ENCODE measurements around the gene GMPS.
A peak's percentile ranks its signal among the peaks of the same experiment; 100 is the strongest.
"Not testable (repeated sequence)": the region's sequence is repeated elsewhere in the genome, so short reads cannot be mapped to it uniquely, and the experiment has no call there.

GMPS gene

DNA sequence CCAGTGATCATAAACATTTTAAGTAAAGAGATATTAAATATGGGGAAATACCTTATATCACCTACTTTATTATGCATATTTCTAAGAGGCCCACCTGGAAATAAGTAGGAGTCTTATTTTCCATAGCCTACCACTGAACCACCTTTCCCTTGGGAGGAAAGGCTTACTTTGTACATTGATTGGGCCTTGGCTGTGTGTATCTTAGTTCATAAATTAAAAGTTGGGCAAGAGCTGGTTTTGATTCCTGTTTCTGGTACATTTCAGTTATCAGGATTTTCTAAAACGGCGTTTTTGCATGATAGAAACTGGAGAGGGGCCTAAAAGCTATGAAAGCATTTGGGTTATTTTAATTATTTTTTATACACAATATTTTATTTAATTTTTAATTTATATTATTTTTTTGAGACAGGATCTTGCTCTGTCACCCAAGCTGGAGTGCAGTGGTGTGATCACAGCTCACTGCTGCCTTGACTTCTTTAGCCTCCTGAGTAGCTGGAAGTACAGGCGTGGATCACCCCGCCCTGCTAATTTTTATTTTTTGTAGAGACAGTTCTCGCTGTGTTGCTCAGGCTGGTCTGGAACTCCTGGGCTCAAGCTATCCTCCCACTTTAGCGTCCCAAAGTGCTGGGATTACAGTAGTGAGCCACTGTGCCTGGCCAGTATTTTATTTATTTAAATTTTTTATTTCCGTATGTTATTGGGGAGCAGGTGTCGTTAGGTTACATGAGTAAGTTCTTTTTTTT, 2.6 kb downstream of the GMPS start:
- Histone ChIP-seq H3K27me3 (ENCODE audit: insufficient read depth, low read length) (no peaks in the 10 kb centered on the region), H3K4me1 (ENCODE audit: insufficient read depth, low read length) (peaks cover 25% of the 10 kb centered on the region), H3K9ac (ENCODE audit: low read depth, low read length) (no peak overlapping the region), H3K4me3 (ENCODE audit: low read length) (peak overlapping the region; percentile 75; the same call in 1 of the 2 replicates), H3K27ac (ENCODE audit: low read depth, low read length) (no peak overlapping the region), H3K9me3 (ENCODE audit: insufficient read depth, low read depth, low read length) (no peaks in the 10 kb centered on the region), H3K36me3 (ENCODE audit: insufficient read depth, low read length) (no peaks in the 10 kb centered on the region)
- WGBS, result 80% methylated on average over 6 of the region's 8 CpGs

DNA sequence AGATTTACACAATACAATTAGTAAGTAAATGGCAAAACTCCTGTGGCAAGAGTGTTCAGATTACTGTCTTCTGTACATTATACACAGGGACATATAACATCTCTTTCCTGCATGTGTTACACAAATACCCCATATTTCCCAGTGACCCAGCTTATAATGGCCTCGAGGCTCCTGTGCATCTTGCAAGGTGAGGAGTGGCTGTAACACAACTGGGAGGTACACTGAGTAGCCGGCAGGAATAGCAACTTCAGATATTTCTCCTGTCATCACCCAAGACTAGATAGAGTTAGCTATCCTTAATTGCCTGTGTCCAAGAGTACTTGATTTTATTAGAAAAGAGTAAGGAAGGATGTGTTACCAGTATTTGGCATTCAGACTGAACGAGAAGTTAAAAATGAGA, 5.6 kb downstream of the GMPS start:
- no peaks in the 10 kb centered on the region for H3K36me3 ChIP-seq (ENCODE audit: insufficient read depth, low read length)
- H3K27me3 ChIP-seq (ENCODE audit: insufficient read depth, low read length), result no peaks in the 10 kb centered on the region
- no peaks in the 10 kb centered on the region for H3K9me3 ChIP-seq (ENCODE audit: insufficient read depth, low read depth, low read length)
- H3K4me1 ChIP-seq (ENCODE audit: insufficient read depth, low read length), result peaks cover 17% of the 10 kb centered on the region
- no peak overlapping the region for H3K27ac ChIP-seq (ENCODE audit: low read depth, low read length)
- WGBS, result 87% methylated on average over 3 of the region's 3 CpGs
- no peak overlapping the region for H3K9ac ChIP-seq (ENCODE audit: low read depth, low read length)
- H3K4me3 ChIP-seq (ENCODE audit: low read length), result no peak overlapping the region

DNA sequence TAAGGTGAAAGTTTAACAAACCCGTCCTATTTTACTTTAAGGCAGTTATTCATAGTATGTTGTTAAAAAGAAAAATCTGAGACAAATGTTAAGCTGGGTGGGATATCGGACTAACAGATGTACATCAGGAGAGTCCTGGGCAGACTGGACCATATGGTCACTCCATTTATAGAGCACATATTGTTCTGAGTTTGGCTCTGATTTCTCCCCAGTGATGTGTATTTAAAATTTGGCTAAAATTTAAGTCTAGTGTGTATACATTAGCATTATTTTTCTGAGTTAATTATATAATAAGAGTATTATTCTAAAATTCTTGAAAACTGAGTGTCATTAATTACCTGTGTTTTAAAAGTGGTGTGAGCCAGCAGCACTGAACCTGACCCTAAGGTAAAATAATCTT, 6.1 kb downstream of the GMPS start:
- H3K27me3 ChIP-seq (ENCODE audit: insufficient read depth, low read length), result no peaks in the 10 kb centered on the region
- no peaks in the 10 kb centered on the region for H3K36me3 ChIP-seq (ENCODE audit: insufficient read depth, low read length)
- no peak overlapping the region for H3K27ac ChIP-seq (ENCODE audit: low read depth, low read length)
- WGBS, result 98% methylated on average over 2 of the region's 2 CpGs
- no peak overlapping the region for H3K9ac ChIP-seq (ENCODE audit: low read depth, low read length)
- H3K4me3 ChIP-seq (ENCODE audit: low read length), result no peak overlapping the region
- no peaks in the 10 kb centered on the region for H3K9me3 ChIP-seq (ENCODE audit: insufficient read depth, low read depth, low read length)
- H3K4me1 ChIP-seq (ENCODE audit: insufficient read depth, low read length), result peaks cover 17% of the 10 kb centered on the region

DNA sequence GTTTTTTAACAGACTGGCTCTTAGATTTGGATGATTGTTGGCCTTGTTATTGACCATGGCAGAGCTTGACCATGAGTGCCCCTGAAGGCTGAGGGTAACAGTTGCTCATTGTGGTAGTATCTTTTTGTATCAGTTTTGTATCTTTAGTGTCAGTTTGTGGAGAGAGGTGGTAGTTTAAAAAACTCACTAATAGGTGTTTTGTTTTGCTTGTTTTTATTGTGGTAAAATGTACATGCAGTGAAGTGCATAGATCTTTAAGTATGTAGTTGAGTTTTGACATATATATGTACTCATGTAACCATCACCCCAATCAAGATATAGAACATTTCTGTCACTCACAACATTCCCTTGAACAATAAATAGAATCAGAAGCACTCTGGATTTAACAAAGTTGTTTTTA, 9.8 kb downstream of the GMPS start:
- Histone ChIP-seq H3K36me3 (ENCODE audit: insufficient read depth, low read length) (no peaks in the 10 kb centered on the region), H3K27ac (ENCODE audit: low read depth, low read length) (no peak overlapping the region), H3K9me3 (ENCODE audit: insufficient read depth, low read depth, low read length) (no peaks in the 10 kb centered on the region), H3K4me3 (ENCODE audit: low read length) (no peak overlapping the region), H3K9ac (ENCODE audit: low read depth, low read length) (no peak overlapping the region), H3K4me1 (ENCODE audit: insufficient read depth, low read length) (peaks cover 6% of the 10 kb centered on the region; the same call in 1 of the 2 replicates), H3K27me3 (ENCODE audit: insufficient read depth, low read length) (no peaks in the 10 kb centered on the region)

DNA sequence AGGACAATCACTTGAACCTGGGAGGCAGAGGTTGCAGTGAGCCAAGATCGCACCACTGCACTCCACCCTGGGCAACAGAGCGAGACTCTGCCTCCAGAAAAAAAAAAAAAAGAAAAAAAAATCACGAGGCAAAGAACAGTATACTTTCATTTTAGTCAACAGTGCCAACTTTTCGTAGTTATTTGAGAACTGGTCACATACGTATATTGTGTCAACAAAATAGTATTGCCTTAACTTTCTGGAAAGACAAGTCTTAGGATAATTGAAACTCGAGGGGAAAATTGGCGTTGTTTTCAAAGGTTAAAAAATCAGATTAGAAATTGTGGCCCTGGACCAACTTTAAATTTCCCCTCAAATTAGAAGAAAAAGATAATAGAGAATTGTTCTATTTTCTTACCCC, 13.8 kb downstream of the GMPS start:
- 94% methylated on average over 7 of the region's 7 CpGs for WGBS
- Histone ChIP-seq H3K9ac (ENCODE audit: low read depth, low read length) (no peak overlapping the region), H3K4me3 (ENCODE audit: low read length) (no peak overlapping the region), H3K4me1 (ENCODE audit: insufficient read depth, low read length) (no peaks in the 10 kb centered on the region), H3K27ac (ENCODE audit: low read depth, low read length) (no peak overlapping the region), H3K27me3 (ENCODE audit: insufficient read depth, low read length) (no peaks in the 10 kb centered on the region), H3K9me3 (ENCODE audit: insufficient read depth, low read depth, low read length) (no peaks in the 10 kb centered on the region), H3K36me3 (ENCODE audit: insufficient read depth, low read length) (no peaks in the 10 kb centered on the region)

DNA sequence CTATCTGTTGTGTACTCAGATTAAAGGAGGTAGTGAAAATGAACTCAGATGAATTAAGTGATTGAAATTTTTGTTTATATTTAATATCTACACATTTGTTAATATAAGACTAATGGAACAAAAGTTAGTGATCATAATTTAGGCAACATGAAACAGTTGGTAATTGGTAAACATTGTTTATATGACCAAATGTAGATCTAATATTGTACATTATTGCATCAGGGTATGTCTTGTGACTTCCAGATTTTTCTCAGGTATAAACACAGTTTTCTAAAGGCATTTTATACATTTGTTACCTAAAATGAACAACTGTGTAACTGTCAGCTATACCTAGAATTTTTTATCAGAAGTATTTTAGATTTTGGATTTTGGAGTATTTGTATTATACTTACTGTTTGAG, 14.8 kb downstream of the GMPS start:
- H3K9ac ChIP-seq (ENCODE audit: low read depth, low read length), result no peak overlapping the region
- no peaks in the 10 kb centered on the region for H3K27me3 ChIP-seq (ENCODE audit: insufficient read depth, low read length)
- no peak overlapping the region for H3K4me3 ChIP-seq (ENCODE audit: low read length)
- no peak overlapping the region for H3K27ac ChIP-seq (ENCODE audit: low read depth, low read length)
- H3K4me1 ChIP-seq (ENCODE audit: insufficient read depth, low read length), result no peaks in the 10 kb centered on the region
- no peaks in the 10 kb centered on the region for H3K36me3 ChIP-seq (ENCODE audit: insufficient read depth, low read length)
- no peaks in the 10 kb centered on the region for H3K9me3 ChIP-seq (ENCODE audit: insufficient read depth, low read depth, low read length)

DNA sequence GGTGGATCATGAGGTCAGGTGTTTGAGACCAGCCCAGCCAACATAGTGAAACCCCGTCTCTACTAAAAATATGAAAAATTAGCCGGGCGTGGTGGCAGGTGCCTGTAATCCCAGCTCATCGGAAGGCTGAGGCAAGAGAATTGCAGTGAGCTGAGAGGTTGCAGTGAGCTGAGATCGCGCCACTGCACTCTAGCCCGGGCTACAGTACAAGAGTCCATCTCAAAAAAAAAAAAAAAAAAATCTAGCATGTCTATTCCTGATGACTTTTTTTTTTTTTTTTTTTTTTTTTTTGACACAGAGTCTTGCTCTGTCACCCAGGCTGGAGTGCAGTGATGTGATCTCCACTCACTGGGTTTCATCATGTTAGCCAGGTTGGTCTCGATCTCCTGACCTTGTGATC, 15.9 kb downstream of the GMPS start:
- not testable (repeated sequence) for H3K27me3 ChIP-seq (ENCODE audit: insufficient read depth, low read length); H3K9ac ChIP-seq (ENCODE audit: low read depth, low read length); H3K4me3 ChIP-seq (ENCODE audit: low read length); H3K27ac ChIP-seq (ENCODE audit: low read depth, low read length); H3K36me3 ChIP-seq (ENCODE audit: insufficient read depth, low read length); H3K9me3 ChIP-seq (ENCODE audit: insufficient read depth, low read depth, low read length); H3K4me1 ChIP-seq (ENCODE audit: insufficient read depth, low read length)
- WGBS, result 93% methylated on average over 8 of the region's 8 CpGs

DNA sequence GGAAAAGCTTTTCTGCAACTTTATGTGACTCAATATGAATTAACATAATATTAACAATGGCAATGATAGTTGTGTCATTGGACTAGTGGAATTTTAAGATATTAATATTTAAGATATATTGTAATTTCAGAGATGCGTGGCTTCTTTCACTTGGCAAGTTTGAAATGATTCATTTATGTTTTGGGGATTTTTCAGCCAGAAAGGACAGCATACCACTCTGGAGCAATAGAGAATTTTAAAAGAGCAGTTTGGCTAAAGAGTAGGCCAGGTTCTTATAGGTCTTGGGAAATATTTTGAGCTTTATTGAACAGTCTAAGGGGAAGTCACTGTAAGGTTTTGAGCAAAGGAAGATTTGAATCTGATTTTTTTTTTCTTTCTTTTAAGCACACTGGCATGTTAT, 16.5 kb downstream of the GMPS start:
- no peak overlapping the region for H3K27ac ChIP-seq (ENCODE audit: low read depth, low read length)
- 100% methylated on average over 1 of the region's 1 CpG for WGBS
- H3K9ac ChIP-seq (ENCODE audit: low read depth, low read length), result no peak overlapping the region
- no peaks in the 10 kb centered on the region for H3K4me1 ChIP-seq (ENCODE audit: insufficient read depth, low read length)
- no peaks in the 10 kb centered on the region for H3K9me3 ChIP-seq (ENCODE audit: insufficient read depth, low read depth, low read length)
- no peak overlapping the region for H3K4me3 ChIP-seq (ENCODE audit: low read length)
- H3K27me3 ChIP-seq (ENCODE audit: insufficient read depth, low read length), result no peaks in the 10 kb centered on the region
- H3K36me3 ChIP-seq (ENCODE audit: insufficient read depth, low read length), result no peaks in the 10 kb centered on the region

DNA sequence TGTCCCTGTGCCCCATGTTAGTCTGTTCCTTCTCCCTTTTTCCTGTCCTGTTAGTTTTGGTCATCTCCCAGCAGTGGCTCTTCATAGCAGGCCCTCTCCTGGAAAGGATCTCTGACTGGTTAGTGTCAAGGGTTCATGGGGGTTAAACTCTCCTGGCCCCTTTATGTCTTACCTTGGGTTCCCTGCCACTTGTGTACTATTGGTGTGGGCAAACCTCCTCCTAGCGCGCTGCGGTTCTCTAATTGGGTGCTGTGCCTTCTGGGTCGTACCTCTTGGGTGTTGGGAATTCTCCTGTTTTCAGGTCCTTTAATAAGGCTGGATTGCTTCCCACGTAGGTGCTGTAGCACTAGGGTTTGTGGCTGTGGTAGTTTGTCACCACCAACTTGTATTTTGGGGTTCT, 18.8 kb downstream of the GMPS start:
- Histone ChIP-seq H3K27ac (ENCODE audit: low read depth, low read length) (no peak overlapping the region), H3K9ac (ENCODE audit: low read depth, low read length) (no peak overlapping the region), H3K4me3 (ENCODE audit: low read length) (no peak overlapping the region), H3K36me3 (ENCODE audit: insufficient read depth, low read length) (peaks cover 14% of the 10 kb centered on the region), H3K9me3 (ENCODE audit: insufficient read depth, low read depth, low read length) (no peaks in the 10 kb centered on the region), H3K27me3 (ENCODE audit: insufficient read depth, low read length) (no peaks in the 10 kb centered on the region), H3K4me1 (ENCODE audit: insufficient read depth, low read length) (no peaks in the 10 kb centered on the region)
- whole genome bisulfite sequencing, result 93% methylated on average over 5 of the region's 5 CpGs

DNA sequence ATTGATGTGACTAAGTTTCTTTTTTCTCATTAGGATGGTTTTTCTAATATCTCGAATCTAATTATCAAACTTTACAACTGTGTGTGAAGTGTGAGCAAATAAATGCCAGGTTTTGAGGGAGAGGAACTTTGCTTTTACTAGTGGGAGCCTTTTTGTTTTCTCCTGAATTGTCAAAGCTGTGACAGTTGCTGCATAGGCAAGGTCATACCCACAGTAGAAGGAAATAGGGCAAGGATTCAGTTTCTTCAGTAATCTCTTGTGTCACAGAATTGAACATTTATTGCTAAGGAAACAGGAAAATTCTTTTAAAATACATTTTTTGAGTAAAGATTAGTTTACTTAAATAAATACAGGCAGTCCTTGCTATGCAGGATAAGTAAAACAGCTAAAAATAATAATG, 19.5 kb downstream of the GMPS start:
- H3K9me3 ChIP-seq (ENCODE audit: insufficient read depth, low read depth, low read length), result no peaks in the 10 kb centered on the region
- no peaks in the 10 kb centered on the region for H3K4me1 ChIP-seq (ENCODE audit: insufficient read depth, low read length)
- WGBS, result no CpG with 5 or more reads among the region's 1 CpG
- H3K9ac ChIP-seq (ENCODE audit: low read depth, low read length), result no peak overlapping the region
- H3K27ac ChIP-seq (ENCODE audit: low read depth, low read length), result no peak overlapping the region; the same call in 1 of the 2 replicates
- H3K36me3 ChIP-seq (ENCODE audit: insufficient read depth, low read length), result peaks cover 21% of the 10 kb centered on the region
- H3K4me3 ChIP-seq (ENCODE audit: low read length), result no peak overlapping the region
- H3K27me3 ChIP-seq (ENCODE audit: insufficient read depth, low read length), result no peaks in the 10 kb centered on the region

DNA sequence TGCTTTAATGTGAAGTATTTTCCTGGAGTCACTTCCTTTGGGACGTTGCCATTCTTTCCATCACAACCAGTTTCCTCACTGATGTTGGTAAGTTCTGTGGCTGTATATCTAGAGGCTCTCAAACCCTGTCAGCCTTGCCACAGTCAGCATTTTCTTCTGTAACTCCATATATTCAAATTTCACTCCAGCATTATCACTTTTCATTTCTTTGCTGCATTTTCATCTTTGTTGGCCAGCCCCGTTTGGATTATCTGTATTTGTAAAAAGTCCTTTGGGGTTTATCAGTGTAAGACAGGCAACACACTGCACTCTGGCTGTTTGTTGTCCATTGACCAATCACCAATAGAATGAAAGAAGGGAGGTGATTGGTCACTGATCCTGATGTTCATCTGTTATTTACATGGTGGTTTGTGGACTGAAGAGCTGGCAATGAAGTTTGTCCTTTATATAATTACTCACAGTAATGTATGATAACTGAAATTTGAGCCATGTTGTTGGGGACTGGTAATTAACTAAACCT, 20.3 kb downstream of the GMPS start:
- Histone ChIP-seq H3K4me1 (ENCODE audit: insufficient read depth, low read length) (no peaks in the 10 kb centered on the region), H3K36me3 (ENCODE audit: insufficient read depth, low read length) (peaks cover 29% of the 10 kb centered on the region), H3K9ac (ENCODE audit: low read depth, low read length) (no peak overlapping the region), H3K27ac (ENCODE audit: low read depth, low read length) (no peak overlapping the region), H3K9me3 (ENCODE audit: insufficient read depth, low read depth, low read length) (no peaks in the 10 kb centered on the region), H3K4me3 (ENCODE audit: low read length) (no peak overlapping the region), H3K27me3 (ENCODE audit: insufficient read depth, low read length) (no peaks in the 10 kb centered on the region)
- WGBS, result 74% methylated on average over 1 of the region's 2 CpGs

DNA sequence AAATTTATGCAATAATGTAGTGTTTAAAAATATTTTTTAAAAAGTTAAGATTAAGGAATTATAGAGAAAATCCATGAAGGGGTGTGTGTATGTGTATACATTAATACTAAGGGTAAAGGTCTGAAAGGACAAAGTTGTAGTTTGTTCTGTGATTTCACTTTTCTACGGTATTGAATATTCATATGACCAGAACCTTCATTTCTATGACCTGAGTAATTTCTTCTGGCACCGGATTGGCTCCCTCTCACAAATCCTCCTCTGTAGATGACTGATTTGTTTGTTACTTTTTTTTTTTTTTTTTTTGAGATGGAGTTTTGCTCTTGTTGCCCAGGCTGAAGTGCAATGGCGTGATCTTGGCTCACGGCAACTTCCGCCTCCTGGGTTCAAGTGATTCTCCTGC, 20.9 kb downstream of the GMPS start:
- Histone ChIP-seq H3K27me3 (ENCODE audit: insufficient read depth, low read length) (no peaks in the 10 kb centered on the region), H3K27ac (ENCODE audit: low read depth, low read length) (no peak overlapping the region), H3K4me3 (ENCODE audit: low read length) (no peak overlapping the region), H3K9ac (ENCODE audit: low read depth, low read length) (no peak overlapping the region), H3K4me1 (ENCODE audit: insufficient read depth, low read length) (no peaks in the 10 kb centered on the region), H3K36me3 (ENCODE audit: insufficient read depth, low read length) (peaks cover 33% of the 10 kb centered on the region), H3K9me3 (ENCODE audit: insufficient read depth, low read depth, low read length) (no peaks in the 10 kb centered on the region)
- 99% methylated on average over 4 of the region's 5 CpGs for WGBS
